SK-N-SH (cell line): ENCODE data around the gene CAPN9. TPM values are rescaled to one million over a fixed set of nuclear protein-coding genes. Genes with fewer than 3 reads are reported as not detected.

Experiments
- CTCF ChIA-PET: fragments of 300-600, 350-600 bp; formaldehyde crosslinking; extraction: SDS; loops from one replicate; lab custom pipeline; 2021; lab: Yijun Ruan, JAX
- POLR2A ChIA-PET: fragments of 350-600 bp; sonication (Branson Sonifier 250); formaldehyde crosslinking; extraction: SDS; loops from one replicate; lab custom pipeline; 2020; ENCODE audit warnings: antibody characterized with exemption, inconsistent platforms; lab: Yijun Ruan, JAX
- DNase-seq: peaks from one replicate; pipeline ENCODE4 v3.0.0; 2012
- H2AFZ ChIP-seq: fragments of 200-600 bp; sonication (generic); 2 replicates; pipeline ENCODE4 v1.8.1; 2016; ENCODE audit warnings: antibody characterized with exemption, mild to moderate bottlenecking, low read depth
- H3F3A ChIP-seq: fragments of 200-600 bp; sonication (generic); replicated peaks from 2 replicates; pipeline ENCODE3; 2016; ENCODE audit warnings: antibody characterized with exemption, mild to moderate bottlenecking; ENCODE audit not compliant: insufficient read depth
- H3K27ac ChIP-seq, 2 experiments: fragments of 200-500 bp in 1 of 2; fragments of 200-600 bp in 1 of 2; sonication (Bioruptor generic) in 1 of 2; sonication (generic), shearing (Covaris generic) in 1 of 2; 2 replicates each; pipeline versions ENCODE4 v1.5.1 to v1.6.1; 2014 to 2016; ENCODE audit warnings: low read depth in 2 of 2, inconsistent platforms in 1 of 2, low read length in 1 of 2, mild to moderate bottlenecking in 1 of 2, mixed read lengths in 1 of 2
- H3K27me3 ChIP-seq: fragments of 200-600 bp; sonication (generic), shearing (Covaris generic); 2 replicates; pipeline ENCODE4 v1.6.1; 2016; ENCODE audit warnings: mixed run types; ENCODE audit not compliant: insufficient read depth
- H3K36me3 ChIP-seq, 2 experiments: fragments of 200-500 bp in 1 of 2; fragments of 200-600 bp in 1 of 2; sonication (Bioruptor generic) in 1 of 2; sonication (generic) in 1 of 2; replicated peaks in 1 of 2; 2 replicates each; pipeline versions ENCODE3 to v1.5.1; 2014 to 2016; ENCODE audit warnings: low read length in 1 of 2, mild to moderate bottlenecking in 1 of 2; ENCODE audit not compliant: insufficient read depth in 2 of 2, control insufficient read depth in 1 of 2
- H3K4me1 ChIP-seq, 2 experiments: fragments of 200-500 bp in 1 of 2; fragments of 200-600 bp in 1 of 2; sonication (Bioruptor generic) in 1 of 2; sonication (generic), shearing (Covaris generic) in 1 of 2; 2 replicates each; pipeline versions ENCODE4 v1.5.1 to v1.6.1; 2014 to 2016; ENCODE audit warnings: low read depth in 1 of 2, low read length in 1 of 2, mixed run types in 1 of 2; ENCODE audit not compliant: insufficient read depth in 2 of 2, control insufficient read depth in 1 of 2
- H3K4me2 ChIP-seq: fragments of 200-600 bp; sonication (generic), shearing (Covaris generic); 2 replicates; pipeline ENCODE4 v1.6.1; 2017; ENCODE audit warnings: mixed run types
- H3K4me3 ChIP-seq, 2 experiments: fragments of 200-500 bp in 1 of 2; fragments of 200-600 bp in 1 of 2; sonication (Bioruptor generic) in 1 of 2; sonication (generic), shearing (Covaris generic) in 1 of 2; 2 replicates each; pipeline versions ENCODE4 v1.5.1 to v1.8.1; 2014 to 2016; ENCODE audit warnings: low read depth in 2 of 2, inconsistent platforms in 1 of 2, low read length in 1 of 2, mild to moderate bottlenecking in 1 of 2, mixed read lengths in 1 of 2, moderate library complexity in 1 of 2
- H3K79me2 ChIP-seq: fragments of 200-600 bp; sonication (generic); 2 replicates; pipeline ENCODE4 v1.8.1; 2017; ENCODE audit warnings: mild to moderate bottlenecking; ENCODE audit not compliant: insufficient read depth
- H3K9ac ChIP-seq: fragments of 200-600 bp; sonication (generic); 2 replicates; pipeline ENCODE4 v1.6.1; 2017; ENCODE audit warnings: mixed run types
- H3K9me2 ChIP-seq: fragments of 200-600 bp; sonication (generic); 2 replicates; pipeline ENCODE4 v1.6.1; 2017; ENCODE audit warnings: mixed run types
- H3K9me3 ChIP-seq: fragments of 200-600 bp; sonication (generic); 2 replicates; pipeline ENCODE4 v1.6.1; 2017; ENCODE audit warnings: mixed run types, mild to moderate bottlenecking, moderate library complexity
- H4K20me1 ChIP-seq: fragments of 200-600 bp; sonication (generic); 2 replicates; pipeline ENCODE4 v1.6.1; 2017; ENCODE audit warnings: mild to moderate bottlenecking, mixed run types; ENCODE audit not compliant: insufficient read depth
- ELF1 ChIP-seq: IDR thresholded peaks from 2 replicates; pipeline ENCODE4 v1.4.0; 2012
- EP300 ChIP-seq, 2 experiments: IDR thresholded peaks; 2 replicates each; pipeline versions ENCODE4 v1.4.0 to v1.6.1; 2012; ENCODE audit warnings: borderline replicate concordance in 1 of 2, low read depth in 1 of 2, low read length in 1 of 2
- EZH2phosphoT487 ChIP-seq: fragments of 200-600 bp; sonication (generic); IDR thresholded peaks from 2 replicates; pipeline ENCODE4 v1.6.1; 2017; ENCODE audit warnings: low read depth, mixed run types, mild to moderate bottlenecking, antibody characterized with exemption, moderate library complexity, borderline replicate concordance
- FOXJ3 ChIP-seq: sonication (generic); formaldehyde crosslinking; IDR thresholded peaks from 2 replicates; pipeline ENCODE4 v1.5.1; 2020; ENCODE audit warnings: mild to moderate bottlenecking, missing genetic modification reagents
- GABPA ChIP-seq: IDR thresholded peaks from 2 replicates; pipeline ENCODE4 v1.4.0; 2012; ENCODE audit warnings: low read depth, mild to moderate bottlenecking
- JUND ChIP-seq: IDR thresholded peaks from 2 replicates; pipeline ENCODE4 v1.4.0; 2012
- MXI1 ChIP-seq: IDR thresholded peaks from 2 replicates; pipeline ENCODE4 v1.6.1; 2012; ENCODE audit warnings: mild to moderate bottlenecking, low read depth, low read length, improper control_type of control experiment
- NFIC ChIP-seq: IDR thresholded peaks from 2 replicates; pipeline ENCODE4 v1.4.0; 2012; ENCODE audit warnings: borderline replicate concordance
- RFX5 ChIP-seq: IDR thresholded peaks from 2 replicates; pipeline ENCODE4 v1.6.1; 2012; ENCODE audit warnings: mild to moderate bottlenecking, improper control_type of control experiment, low read length
- SMC3 ChIP-seq: IDR thresholded peaks from 2 replicates; pipeline ENCODE4 v1.6.1; 2012; ENCODE audit warnings: low read depth, low read length, improper control_type of control experiment
- TAF1 ChIP-seq: IDR thresholded peaks from 2 replicates; pipeline ENCODE4 v1.6.1; 2012; ENCODE audit warnings: low read depth, mild to moderate bottlenecking, low read length, moderate library complexity, borderline replicate concordance
- TCF12 ChIP-seq: IDR thresholded peaks from 2 replicates; pipeline ENCODE4 v1.4.0; 2012
- TEAD4 ChIP-seq: IDR thresholded peaks from 2 replicates; pipeline ENCODE4 v1.4.0; 2012; ENCODE audit warnings: mild to moderate bottlenecking, borderline replicate concordance; ENCODE audit not compliant: insufficient read depth
- YY1 ChIP-seq: IDR thresholded peaks from 2 replicates; pipeline ENCODE4 v1.4.0; 2012; ENCODE audit warnings: low read depth, mild to moderate bottlenecking
- WGBS: methylation state at CpG from one replicate; pipeline ENCODE4 v1.1.6; 2017; ENCODE audit warnings: low lambda C conversion rate; 5-methylcytosine and 5-hydroxymethylcytosine counted together
- polyA plus RNA-seq, 3 experiments: library from polyadenylated mRNA; depleted of rRNA; stranded (reverse); fragments of >200 nt; gene quantifications; 2 replicates each; pipeline ENCODE4 v1.2.3, GENCODE V29; 2012
- TF ChIP-seq, protein P1 (sequence below): IDR thresholded peaks from 2 replicates; pipeline ENCODE4; 2012

The CAPN9 gene
- polyA plus RNA-seq, 1 of the 3 experiments (the other 2 are of a cell fraction), result not detected

- no peaks in the 10 kb centered on the region for H4K20me1 ChIP-seq
- TF ChIP-seq EP300 (IDR thresholded peaks at IDR 0.05; ENCODE audit: borderline replicate concordance in 1 of 2, low read depth in 1 of 2, low read length in 1 of 2), result peak in 1 of 2 experiments; percentile 28; a peak in 1 of 4 replicates
- TF ChIP-seq SMC3, result no peak
- TF ChIP-seq NFIC, result peak; percentile 54; the same call in 1 of the 2 replicates
- peak; percentile 80 for TF ChIP-seq TCF12
- TF ChIP-seq, protein P1, sequence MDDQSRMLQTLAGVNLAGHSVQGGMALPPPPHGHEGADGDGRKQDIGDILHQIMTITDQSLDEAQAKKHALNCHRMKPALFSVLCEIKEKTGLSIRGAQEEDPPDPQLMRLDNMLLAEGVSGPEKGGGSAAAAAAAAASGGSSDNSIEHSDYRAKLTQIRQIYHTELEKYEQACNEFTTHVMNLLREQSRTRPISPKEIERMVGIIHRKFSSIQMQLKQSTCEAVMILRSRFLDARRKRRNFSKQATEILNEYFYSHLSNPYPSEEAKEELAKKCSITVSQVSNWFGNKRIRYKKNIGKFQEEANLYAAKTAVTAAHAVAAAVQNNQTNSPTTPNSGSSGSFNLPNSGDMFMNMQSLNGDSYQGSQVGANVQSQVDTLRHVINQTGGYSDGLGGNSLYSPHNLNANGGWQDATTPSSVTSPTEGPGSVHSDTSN, result peak; percentile 54; the same call in 1 of the 2 replicates
- no peak for TF ChIP-seq TAF1
- peaks cover 11 to 42% of the 10 kb centered on the region in 2 experiments; a peak in 3 of 4 replicates for H3K4me1 ChIP-seq
- WGBS, result 45% methylated on average over 12 of the region's 13 CpGs
- H3K4me3 ChIP-seq, result no peak overlapping the region
- no peak overlapping the region for H2AFZ ChIP-seq
- H3K9me3 ChIP-seq, result no peaks in the 10 kb centered on the region
- no peak overlapping the region for H3K27ac ChIP-seq
- DNase-seq, result no peak
- H3K36me3 ChIP-seq, result no peaks in the 10 kb centered on the region
- H3K27me3 ChIP-seq, result no peaks in the 10 kb centered on the region
- no peak overlapping the region for H3K4me2 ChIP-seq
- ChIA-PET CTCF (interaction anchor here (0.9 kb wide), 2 partner anchors 15 to 24 kb away, joined by 3 read pairs; no protein-coding TSS in a partner anchor), POLR2A (no interaction called here)
- H3K79me2 ChIP-seq, result no peaks in the 10 kb centered on the region
- H3F3A ChIP-seq, result peaks cover 15% of the 10 kb centered on the region
- no peaks in the 10 kb centered on the region for H3K9me2 ChIP-seq
- no peak overlapping the region for H3K9ac ChIP-seq
These were observed 74.9 kb downstream of the CAPN9 start for GRCh38 chr1:230822092-230822581.

DNA sequence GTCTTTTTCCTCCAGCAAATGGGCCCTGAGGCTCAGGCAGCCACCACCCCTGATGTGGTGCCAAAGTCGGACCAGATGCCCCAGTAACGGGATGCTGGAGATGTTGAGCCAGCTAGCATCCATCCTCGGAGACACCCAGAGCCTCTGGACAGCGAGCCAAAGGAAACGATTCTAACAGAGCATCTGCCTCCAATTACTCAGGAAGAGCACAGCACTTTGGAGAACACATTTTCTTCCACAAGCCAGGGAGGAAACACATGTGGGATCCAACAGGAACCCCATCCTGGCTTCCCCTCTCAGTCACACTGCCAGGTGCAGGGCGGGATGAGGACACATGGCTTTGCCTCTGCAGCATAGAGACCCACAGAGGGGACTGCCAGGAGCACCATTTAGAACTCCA, 76.2 kb downstream of the CAPN9 start:
- POLR2A ChIA-PET, result no interaction called here
- Histone ChIP-seq H3F3A (peaks cover 15% of the 10 kb centered on the region), H3K4me2 (no peak overlapping the region), H3K4me3 (no peak overlapping the region), H3K27ac (peak overlapping the region in 1 of 2 experiments; percentile 64; a peak in 2 of 4 replicates), H3K27me3 (no peaks in the 10 kb centered on the region), H3K36me3 (no peaks in the 10 kb centered on the region), H3K9me3 (no peaks in the 10 kb centered on the region), H3K79me2 (no peaks in the 10 kb centered on the region), H2AFZ (no peak overlapping the region), H3K9me2 (no peaks in the 10 kb centered on the region), H4K20me1 (no peaks in the 10 kb centered on the region), H3K4me1 (peaks cover 11 to 42% of the 10 kb centered on the region in 2 experiments; a peak in 3 of 4 replicates), H3K9ac (no peak overlapping the region)
- 0 out of 2 replicates have a peak, but pooled peaks have one; percentile 19 for TF ChIP-seq NFIC
- no peak for TF ChIP-seq SMC3
- TF ChIP-seq TCF12, result peak; percentile 81
- CTCF ChIA-PET, result interaction anchor here (0.8 kb wide), 1 partner anchor 93 kb away, joined by 4 read pairs; no protein-coding TSS in a partner anchor
- 36% methylated on average over 6 of the region's 6 CpGs for WGBS
- peak; percentile 51 for DNase-seq

DNA sequence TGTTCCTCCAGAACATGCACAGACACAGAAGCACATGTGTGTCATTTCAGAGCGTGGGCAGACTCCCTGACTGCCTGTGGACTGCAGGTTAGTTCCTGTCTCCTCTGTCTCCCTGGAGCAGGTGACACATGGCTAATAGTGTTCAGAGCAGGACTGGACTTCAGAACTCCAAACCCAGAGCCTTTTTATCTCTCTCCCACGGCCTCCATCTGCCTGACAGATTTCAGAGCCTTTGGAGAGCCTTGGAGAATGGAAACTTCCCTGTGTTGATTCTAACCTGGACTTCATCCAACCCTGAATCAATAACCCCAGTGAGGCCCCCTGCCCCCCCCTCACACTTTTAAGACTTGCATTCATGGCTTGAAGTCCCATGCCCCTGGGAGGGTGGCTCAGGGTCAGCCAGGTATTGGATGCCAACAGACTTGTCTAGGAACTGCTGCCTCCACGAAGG, 76.8 kb downstream of the CAPN9 start:
- POLR2A ChIA-PET, result no interaction called here
- DNase-seq, result no peak
- peak overlapping the region; percentile 64 to 80; a peak in 3 of 4 replicates for H3K27ac ChIP-seq

More for the DNA sequence above, 76.8 kb downstream of the CAPN9 start:
- H4K20me1 ChIP-seq, result no peaks in the 10 kb centered on the region
- H3K9ac ChIP-seq, result no peak overlapping the region
- WGBS, result 76% methylated on average over 3 of the region's 3 CpGs
- H3K4me3 ChIP-seq, result no peak overlapping the region
- H3F3A ChIP-seq, result peaks cover 15% of the 10 kb centered on the region
- H3K9me2 ChIP-seq, result no peaks in the 10 kb centered on the region
- no peaks in the 10 kb centered on the region for H3K36me3 ChIP-seq
- no peaks in the 10 kb centered on the region for H3K27me3 ChIP-seq
- TF ChIP-seq RFX5 (no peak), ELF1 (no peak), MXI1 (no peak), JUND (no peak), YY1 (no peak), FOXJ3 (CRISPR knock-in tag) (no peak), TEAD4 (no peak), EZH2phosphoT487 (no peak), GABPA (no peak)
- TF ChIP-seq, all 33 proteins: peak for 0
- H3K4me2 ChIP-seq, result 0 out of 2 replicates have a peak overlapping the region, but pooled peaks have one; percentile 68
- no peaks in the 10 kb centered on the region for H3K79me2 ChIP-seq
- CTCF ChIA-PET, result no interaction called here
- peaks cover 11 to 42% of the 10 kb centered on the region in 2 experiments; a peak in 3 of 4 replicates for H3K4me1 ChIP-seq
- no peak overlapping the region for H2AFZ ChIP-seq
- H3K9me3 ChIP-seq, result no peaks in the 10 kb centered on the region
